HFFc6 (cell line): ENCODE results near the gene ATP5MC2. TPM values are rescaled to one million over a fixed set of nuclear protein-coding genes. Genes with fewer than 3 reads are reported as not detected.
"Not testable (repeated sequence)": the region's sequence is repeated elsewhere in the genome, so short reads cannot be mapped to it uniquely, and the experiment has no call there.

ENCODE experiments used
- DNase-seq: peaks from one replicate; pipeline ENCODE4 v3.0.0-alpha.2; 2018
- H3K27ac Mint-ChIP-seq: 2 replicates; pipeline ENCODE4 v1.8.0; 2020; ENCODE audit warnings: mild to moderate bottlenecking, mixed read lengths
- H3K27me3 Mint-ChIP-seq: 2 replicates; pipeline ENCODE4 v1.8.0; 2021; ENCODE audit warnings: mild to moderate bottlenecking, moderate library complexity, mixed read lengths; ENCODE audit not compliant: insufficient read depth
- H3K36me3 Mint-ChIP-seq: 2 replicates; pipeline ENCODE4 v1.8.0; 2021; ENCODE audit warnings: low read depth, mixed read lengths
- H3K4me1 Mint-ChIP-seq: 2 replicates; pipeline ENCODE4 v1.8.0; 2020; ENCODE audit warnings: low read depth, mixed read lengths
- H3K4me3 Mint-ChIP-seq: 2 replicates; pipeline ENCODE4 v1.8.0; 2020; ENCODE audit warnings: mild to moderate bottlenecking, moderate library complexity, mixed read lengths
- H3K9me3 Mint-ChIP-seq: 2 replicates; pipeline ENCODE4 v1.8.0; 2020; ENCODE audit warnings: mild to moderate bottlenecking, mixed read lengths
- total RNA-seq, 6 experiments: library from RNA; stranded (reverse); fragmentation: NEBNext Ultra II Directional; extraction: Animal tissue kit (Norgen Biotek cat#: 25700); gene quantifications; 2 replicates in 1 of 6; 3 replicates in 5 of 6; pipeline ENCODE4 v1.2.3, GENCODE V29; 2021
- TF ChIP-seq, protein P1 (sequence below): fragments of 200-600 bp; sonication (generic); IDR thresholded peaks from 2 replicates; pipeline ENCODE4 v1.5.0; 2021; ENCODE audit warnings: antibody characterized with exemption, mild to moderate bottlenecking

Gene ATP5MC2
- total RNA-seq, 6 experiments from 2014 or later = 257 to 366 (median 308) TPM

DNA sequence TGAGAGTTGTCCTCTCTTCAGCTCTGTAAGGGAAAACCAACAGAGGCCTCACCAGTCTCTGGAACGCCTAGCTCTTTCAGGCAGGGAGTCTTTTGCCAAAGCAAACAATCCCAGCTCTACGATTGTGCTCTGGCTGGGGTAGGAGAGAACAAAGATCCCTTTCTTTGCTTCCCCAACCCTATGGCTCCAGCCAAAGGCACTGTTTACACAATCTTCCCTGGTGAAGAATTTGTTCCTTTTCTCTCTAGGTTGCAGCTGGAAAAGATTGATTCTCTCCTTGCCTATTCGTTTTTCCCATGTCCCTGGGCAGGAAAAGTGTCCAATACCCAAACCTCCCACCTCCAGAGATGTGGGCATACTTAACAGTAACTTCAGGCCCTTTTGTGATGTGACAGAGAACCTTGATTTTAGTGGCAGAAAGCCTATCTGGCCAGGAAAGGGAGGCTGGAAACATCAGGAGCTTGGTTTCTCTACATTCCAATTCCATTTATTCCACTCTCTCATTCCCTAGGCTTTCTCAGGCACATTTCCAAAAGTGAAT lies 16.8 kb downstream of the ATP5MC2 start:
- H3K9me3 Mint-ChIP-seq = no peaks in the 10 kb centered on the region
- H3K4me3 Mint-ChIP-seq = no peak overlapping the region
- H3K27me3 Mint-ChIP-seq = no peaks in the 10 kb centered on the region
- peaks cover 18% of the 10 kb centered on the region for H3K4me1 Mint-ChIP-seq
- TF ChIP-seq, protein P1, sequence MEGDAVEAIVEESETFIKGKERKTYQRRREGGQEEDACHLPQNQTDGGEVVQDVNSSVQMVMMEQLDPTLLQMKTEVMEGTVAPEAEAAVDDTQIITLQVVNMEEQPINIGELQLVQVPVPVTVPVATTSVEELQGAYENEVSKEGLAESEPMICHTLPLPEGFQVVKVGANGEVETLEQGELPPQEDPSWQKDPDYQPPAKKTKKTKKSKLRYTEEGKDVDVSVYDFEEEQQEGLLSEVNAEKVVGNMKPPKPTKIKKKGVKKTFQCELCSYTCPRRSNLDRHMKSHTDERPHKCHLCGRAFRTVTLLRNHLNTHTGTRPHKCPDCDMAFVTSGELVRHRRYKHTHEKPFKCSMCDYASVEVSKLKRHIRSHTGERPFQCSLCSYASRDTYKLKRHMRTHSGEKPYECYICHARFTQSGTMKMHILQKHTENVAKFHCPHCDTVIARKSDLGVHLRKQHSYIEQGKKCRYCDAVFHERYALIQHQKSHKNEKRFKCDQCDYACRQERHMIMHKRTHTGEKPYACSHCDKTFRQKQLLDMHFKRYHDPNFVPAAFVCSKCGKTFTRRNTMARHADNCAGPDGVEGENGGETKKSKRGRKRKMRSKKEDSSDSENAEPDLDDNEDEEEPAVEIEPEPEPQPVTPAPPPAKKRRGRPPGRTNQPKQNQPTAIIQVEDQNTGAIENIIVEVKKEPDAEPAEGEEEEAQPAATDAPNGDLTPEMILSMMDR = no peak
- H3K36me3 Mint-ChIP-seq = peaks cover 10% of the 10 kb centered on the region
- DNase-seq = no peak
- H3K27ac Mint-ChIP-seq = peak overlapping the region; percentile 66

- Mint-ChIP-seq H3K4me3 (no peak overlapping the region), H3K36me3 (no peaks in the 10 kb centered on the region; the same call in 1 of the 2 replicates), H3K9me3 (no peaks in the 10 kb centered on the region), H3K27ac (no peak overlapping the region), H3K4me1 (peaks cover 22% of the 10 kb centered on the region), H3K27me3 (no peaks in the 10 kb centered on the region)
- TF ChIP-seq, protein P1 = no peak
- no peak for DNase-seq
Measured at GRCh38 chr12:53657041-53657440, 18.8 kb downstream of the ATP5MC2 start.

GRCh38 chr12:53653595-53653994 lies 22.3 kb downstream of the ATP5MC2 start:
- Mint-ChIP-seq H3K27me3 (no peaks in the 10 kb centered on the region), H3K4me1 (peaks cover 10% of the 10 kb centered on the region), H3K4me3 (no peak overlapping the region), H3K27ac (no peak overlapping the region), H3K9me3 (no peaks in the 10 kb centered on the region), H3K36me3 (no peaks in the 10 kb centered on the region)
- TF ChIP-seq, protein P1 = no peak
- no peak for DNase-seq

DNA sequence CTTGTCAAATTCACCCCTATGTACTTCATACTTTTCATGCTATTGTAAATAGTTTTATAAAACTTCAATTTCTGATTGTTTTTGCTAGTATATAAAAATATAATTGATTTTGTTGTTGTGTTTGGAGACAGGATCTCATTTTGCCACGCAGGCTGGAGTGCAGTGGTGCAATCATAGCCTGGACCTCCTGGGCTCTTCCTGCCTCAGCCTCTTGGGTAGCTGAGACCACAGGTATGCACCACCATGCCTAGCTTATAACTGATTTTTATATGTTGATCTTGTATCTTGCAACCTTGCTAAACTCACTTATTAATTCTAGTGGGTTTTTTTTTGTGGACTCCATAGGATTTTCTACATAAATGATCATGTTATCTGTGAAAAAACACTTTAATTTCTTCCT lies 23.5 kb downstream of the ATP5MC2 start:
- Mint-ChIP-seq H3K4me1 (peaks cover 9% of the 10 kb centered on the region; the same call in 1 of the 2 replicates), H3K9me3 (no peaks in the 10 kb centered on the region), H3K27me3 (no peaks in the 10 kb centered on the region), H3K4me3 (no peak overlapping the region), H3K36me3 (no peaks in the 10 kb centered on the region), H3K27ac (no peak overlapping the region)
- TF ChIP-seq, protein P1 = no peak
- no peak for DNase-seq

DNA sequence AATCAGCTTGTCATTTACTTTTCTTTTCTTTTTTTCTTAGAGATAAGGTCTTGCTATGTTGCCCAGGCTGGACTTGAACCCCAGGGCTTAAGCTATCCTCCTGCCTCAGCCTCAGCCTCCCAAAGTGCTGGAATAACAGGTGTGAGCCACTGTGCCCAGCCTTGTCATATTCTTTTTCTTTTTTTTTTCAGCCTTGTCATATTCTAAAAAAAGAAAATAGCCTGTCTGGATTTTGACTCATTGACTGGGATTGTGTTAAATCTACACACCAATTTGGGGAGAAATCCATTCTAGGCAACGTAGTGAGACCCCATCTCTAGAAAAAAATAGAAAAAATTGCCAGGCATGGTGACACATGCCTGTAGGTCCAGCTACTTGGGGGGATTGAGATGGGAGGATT lies 24.1 kb downstream of the ATP5MC2 start:
- no peak for DNase-seq
- Mint-ChIP-seq H3K4me3 (no peak overlapping the region), H3K9me3 (no peaks in the 10 kb centered on the region), H3K36me3 (no peaks in the 10 kb centered on the region), H3K4me1 (peaks cover 9% of the 10 kb centered on the region; the same call in 1 of the 2 replicates), H3K27ac (no peak overlapping the region; the same call in 1 of the 2 replicates), H3K27me3 (no peaks in the 10 kb centered on the region)
- TF ChIP-seq, protein P1 = no peak

GRCh38 chr12:53646300-53646699 lies 29.6 kb downstream of the ATP5MC2 start:
- H3K4me3 Mint-ChIP-seq, DNase-seq, H3K36me3 Mint-ChIP-seq, H3K27ac Mint-ChIP-seq, H3K27me3 Mint-ChIP-seq, H3K9me3 Mint-ChIP-seq: not testable (repeated sequence)
- peaks cover 23% of the 10 kb centered on the region for H3K4me1 Mint-ChIP-seq
